Kidney (tissue), 14 donors: ENCODE data around the gene LLGL2. TPM values are rescaled to one million over a fixed set of nuclear protein-coding genes. Genes with fewer than 3 reads are reported as not detected.
"Not testable (repeated sequence)": the region's sequence is repeated elsewhere in the genome, so short reads cannot be mapped to it uniquely, and the experiment has no call there.

Source experiments
- DNase-seq, 5 donors: peaks; one replicate each; pipeline ENCODE4 v3.0.0-alpha.2; 2013 to 2020
- FAIRE-seq: peaks from 2 replicates; lab custom pipeline; 2012; peaks lifted over from hg19 to GRCh38; lab: Jason Lieb, UNC
- H3K27ac ChIP-seq, 2 donors: one replicate each; pipeline ENCODE4 v1.7.0; 2013; ENCODE audit warnings: low read depth in 2 of 2, low read length in 2 of 2, inconsistent platforms in 1 of 2
- H3K27me3 ChIP-seq: one replicate; pipeline ENCODE4 v1.7.1; 2013; ENCODE audit warnings: low read length, inconsistent platforms; ENCODE audit not compliant: control insufficient read depth, insufficient read depth
- H3K36me3 ChIP-seq, 3 donors: one replicate each; pipeline versions ENCODE4 v1.7.0 to v1.7.1; 2013; ENCODE audit warnings: low read length in 3 of 3, control low read depth in 1 of 3, inconsistent platforms in 1 of 3; ENCODE audit not compliant: insufficient read depth in 3 of 3, control insufficient read depth in 2 of 3
- H3K4me1 ChIP-seq, 3 donors: one replicate each; pipeline versions ENCODE4 v1.7.0 to v1.7.1; 2013; ENCODE audit warnings: low read length in 3 of 3, inconsistent platforms in 1 of 3, low read depth in 1 of 3; ENCODE audit not compliant: control insufficient read depth in 2 of 3, insufficient read depth in 2 of 3
- H3K4me3 ChIP-seq, 3 donors: one replicate each; pipeline versions ENCODE4 v1.7.0 to v1.8.1; 2013; ENCODE audit warnings: low read length in 3 of 3, control low read depth in 1 of 3, inconsistent platforms in 1 of 3
- H3K9ac ChIP-seq, 3 donors: one replicate each; pipeline versions ENCODE4 v1.7.0 to v1.7.1; 2013; ENCODE audit warnings: low read length in 3 of 3, control low read depth in 1 of 3, inconsistent platforms in 1 of 3
- H3K9me3 ChIP-seq, 3 donors: one replicate each; pipeline versions ENCODE4 v1.7.0 to v1.7.1; 2013; ENCODE audit warnings: low read length in 3 of 3, control low read depth in 1 of 3, inconsistent platforms in 1 of 3; ENCODE audit not compliant: control insufficient read depth in 2 of 3, insufficient read depth in 1 of 3
- intact Hi-C: fragments of 100-400 bp; cut with DNase I; formaldehyde crosslinking; loops from one replicate; pipeline ENCODE4 v1.11.1; 2022
- polyA plus RNA-seq: library from polyadenylated mRNA; stranded (reverse); fragments of 350-450 nt; fragmentation: Illumina TruSeq; extraction: RNeasy Lipid Tissue Mini Kit (QIAGEN cat#74804); gene quantifications from one replicate; pipeline ENCODE4 v1.2.3, GENCODE V29; 2014; ENCODE audit warnings: low read depth, low replicate concordance; ENCODE audit not compliant: insufficient read depth
- total RNA-seq: library from RNA; stranded (reverse); fragmentation: NEBNext Ultra II Directional; extraction: Animal tissue kit (Norgen Biotek cat#: 25700); gene quantifications from one replicate; pipeline ENCODE4 v1.2.1, GENCODE V29; 2021
- TF ChIP-seq, protein P1 (sequence below): IDR thresholded peaks from 3 replicates; pipeline ENCODE4 v1.5.1; 2012; ENCODE audit warnings: mild to moderate bottlenecking, moderate library complexity, borderline replicate concordance; ENCODE audit not compliant: insufficient read depth; ENCODE audit errors: extremely low read depth
- donor health status: control.
- donor health status: control.
- donor health status: control.
- donor health status: control.
- donor health status: control.
- donor health status: DM: yes; HTN: yes; CAD: no.
- donor health status: Normal renal cell carcinoma (clear cell type).

The LLGL2 gene
- total and polyA plus RNA-seq, 2 donors from 2014 or later: 181 to 262 TPM

GRCh38 chr17:75591722-75592302 is 66.3 kb downstream of the LLGL2 start:
- Histone ChIP-seq H3K27me3 (no peaks in the 10 kb centered on the region), H3K9me3 (no peaks in the 10 kb centered on the region), H3K4me3 (no peak overlapping the region), H3K4me1 (peaks cover 0 to 9% (median 3%) of the 10 kb centered on the region in 3 donors), H3K9ac (no peak overlapping the region), H3K36me3 (peaks cover 0 to 8% (median 0%) of the 10 kb centered on the region in 3 donors), H3K27ac (no peak overlapping the region)
- FAIRE-seq (no peak), DNase-seq (no peak)
- TF ChIP-seq, protein P1, sequence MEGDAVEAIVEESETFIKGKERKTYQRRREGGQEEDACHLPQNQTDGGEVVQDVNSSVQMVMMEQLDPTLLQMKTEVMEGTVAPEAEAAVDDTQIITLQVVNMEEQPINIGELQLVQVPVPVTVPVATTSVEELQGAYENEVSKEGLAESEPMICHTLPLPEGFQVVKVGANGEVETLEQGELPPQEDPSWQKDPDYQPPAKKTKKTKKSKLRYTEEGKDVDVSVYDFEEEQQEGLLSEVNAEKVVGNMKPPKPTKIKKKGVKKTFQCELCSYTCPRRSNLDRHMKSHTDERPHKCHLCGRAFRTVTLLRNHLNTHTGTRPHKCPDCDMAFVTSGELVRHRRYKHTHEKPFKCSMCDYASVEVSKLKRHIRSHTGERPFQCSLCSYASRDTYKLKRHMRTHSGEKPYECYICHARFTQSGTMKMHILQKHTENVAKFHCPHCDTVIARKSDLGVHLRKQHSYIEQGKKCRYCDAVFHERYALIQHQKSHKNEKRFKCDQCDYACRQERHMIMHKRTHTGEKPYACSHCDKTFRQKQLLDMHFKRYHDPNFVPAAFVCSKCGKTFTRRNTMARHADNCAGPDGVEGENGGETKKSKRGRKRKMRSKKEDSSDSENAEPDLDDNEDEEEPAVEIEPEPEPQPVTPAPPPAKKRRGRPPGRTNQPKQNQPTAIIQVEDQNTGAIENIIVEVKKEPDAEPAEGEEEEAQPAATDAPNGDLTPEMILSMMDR: no peak
- intact Hi-C loops: no loop called here

DNA sequence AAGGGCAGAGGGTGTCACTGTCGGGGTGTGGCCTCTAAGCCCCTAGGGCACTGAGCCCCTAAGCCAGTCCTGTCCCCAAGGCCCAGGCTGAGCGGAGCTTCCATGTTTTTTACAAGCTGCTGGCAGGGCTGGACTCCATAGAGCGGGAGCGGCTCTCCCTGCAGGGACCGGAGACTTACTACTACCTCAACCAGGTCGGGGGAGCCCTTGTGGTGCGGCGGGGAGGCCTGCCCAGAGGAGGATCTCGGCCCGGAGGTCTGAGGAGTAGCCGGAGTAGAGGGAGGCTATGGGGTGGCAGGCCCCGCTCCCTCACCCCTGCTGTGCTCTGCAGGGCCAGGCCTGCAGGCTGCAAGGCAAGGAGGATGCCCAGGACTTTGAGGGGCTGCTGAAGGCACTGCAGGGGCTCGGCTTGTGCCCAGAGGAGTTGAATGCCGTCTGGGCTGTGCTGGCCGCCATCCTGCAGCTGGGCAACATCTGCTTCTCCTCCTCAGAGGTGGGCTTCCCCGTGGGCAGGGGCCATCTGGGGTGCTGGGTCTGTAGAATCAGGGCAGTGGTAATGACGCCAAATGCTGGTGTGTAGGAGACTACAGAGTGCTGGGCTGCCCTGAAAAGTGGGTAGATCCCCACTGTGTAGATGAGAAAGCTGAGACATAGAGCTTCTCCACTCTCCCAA is 67.0 kb downstream of the LLGL2 start:
- H3K9ac ChIP-seq: no peak overlapping the region
- no peak overlapping the region for H3K4me3 ChIP-seq
- peaks cover 0 to 8% (median 0%) of the 10 kb centered on the region in 3 donors for H3K36me3 ChIP-seq
- intact Hi-C loops: no loop called here
- H3K27me3 ChIP-seq: no peaks in the 10 kb centered on the region
- TF ChIP-seq, protein P1: no peak
- FAIRE-seq: no peak
- H3K27ac ChIP-seq: no peak overlapping the region
- H3K4me1 ChIP-seq: peaks cover 0 to 8% (median 0%) of the 10 kb centered on the region in 3 donors
- peak in 1 of 5 donors; percentile 79 for DNase-seq
- H3K9me3 ChIP-seq: no peaks in the 10 kb centered on the region

DNA sequence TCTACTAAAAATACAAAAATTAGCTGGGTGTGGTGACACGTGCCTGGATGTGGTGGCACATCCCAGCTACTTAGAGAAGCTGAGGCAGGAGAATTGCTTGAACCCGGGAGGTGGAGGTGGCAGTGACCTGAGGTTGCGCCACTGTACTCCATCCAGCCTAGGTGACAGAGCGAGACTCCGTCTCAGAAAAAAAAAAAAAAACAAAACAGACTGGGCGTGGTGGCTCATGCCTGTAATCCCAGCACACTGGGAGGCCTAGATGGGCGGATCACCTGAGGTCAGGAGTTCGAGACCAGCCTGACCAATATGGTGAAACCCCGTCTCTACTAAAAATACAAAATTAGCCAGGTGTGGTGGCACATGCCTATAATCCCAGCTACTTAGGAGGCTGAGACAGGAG is 67.9 kb downstream of the LLGL2 start:
- intact Hi-C loops, FAIRE-seq, H3K36me3 ChIP-seq: not testable (repeated sequence)

GRCh38 chr17:75594499-75595283 is 69.2 kb downstream of the LLGL2 start:
- Histone ChIP-seq H3K4me3 (no peak overlapping the region), H3K9ac (no peak overlapping the region), H3K27ac (no peak overlapping the region), H3K4me1 (peaks cover 0 to 3% (median 0%) of the 10 kb centered on the region in 3 donors), H3K36me3 (peaks cover 0 to 8% (median 0%) of the 10 kb centered on the region in 3 donors), H3K9me3 (no peaks in the 10 kb centered on the region), H3K27me3 (no peaks in the 10 kb centered on the region)
- DNase-seq: peak in 1 of 5 donors; percentile 73
- no peak for FAIRE-seq
- intact Hi-C loops: no loop called here
- TF ChIP-seq, protein P1: no peak

More for the DNA sequence above, 67.9 kb downstream of the LLGL2 start:
- H3K4me1 ChIP-seq, H3K27me3 ChIP-seq, H3K4me3 ChIP-seq, DNase-seq, H3K9ac ChIP-seq, H3K27ac ChIP-seq, H3K9me3 ChIP-seq: not testable (repeated sequence)
